Neutrophil (primary cell): ENCODE data around the gene SZT2.
"Not testable (repeated sequence)": the region's sequence is repeated elsewhere in the genome, so short reads cannot be mapped to it uniquely, and the experiment has no call there.

Source experiments
- H3K27ac ChIP-seq: fragments of 200-600 bp; sonication (generic); 2 replicates; pipeline ENCODE4 v1.5.1; 2016; ENCODE audit warnings: mild to moderate bottlenecking, moderate library complexity
- H3K27me3 ChIP-seq: fragments of 200-600 bp; sonication (generic); 2 replicates; pipeline ENCODE4 v1.6.0; 2016; ENCODE audit warnings: mild to moderate bottlenecking
- H3K36me3 ChIP-seq: fragments of 200-600 bp; sonication (generic); 2 replicates; pipeline ENCODE4 v1.5.1; 2017
- H3K4me1 ChIP-seq, 2 experiments: fragments of 200-600 bp in 1 of 2; sonication (generic) in 1 of 2; 1 replicate in 1 of 2; 2 replicates in 1 of 2; pipeline versions ENCODE4 v1.5.1 to v1.6.1; 2013 to 2016; ENCODE audit warnings: low read depth in 1 of 2, low read length in 1 of 2, mild to moderate bottlenecking in 1 of 2, moderate library complexity in 1 of 2; ENCODE audit not compliant: control insufficient read depth in 1 of 2, insufficient read depth in 1 of 2
- H3K4me3 ChIP-seq, 2 experiments: fragments of 200-600 bp in 1 of 2; sonication (generic) in 1 of 2; 1 replicate in 1 of 2; 2 replicates in 1 of 2; pipeline ENCODE4 v1.5.1; 2013 to 2016; ENCODE audit warnings: low read depth in 1 of 2, low read length in 1 of 2, mild to moderate bottlenecking in 1 of 2, moderate library complexity in 1 of 2
- H3K9me3 ChIP-seq: fragments of 200-600 bp; sonication (generic); 2 replicates; pipeline ENCODE4 v1.5.1; 2016
- TF ChIP-seq, protein P1 (sequence below): fragments of 200-600 bp; sonication (generic); IDR thresholded peaks from 2 replicates; pipeline ENCODE4 v1.5.1; 2016; ENCODE audit warnings: antibody characterized with exemption

The SZT2 gene

GRCh38 chr1:43405219-43405875 lies 15.6 kb downstream of the SZT2 start:
- no peak overlapping the region for H3K4me3 ChIP-seq
- H3K36me3 ChIP-seq: peaks cover 72% of the 10 kb centered on the region
- peaks cover 12 to 13% of the 10 kb centered on the region in 2 experiments for H3K4me1 ChIP-seq
- H3K27ac ChIP-seq: no peak overlapping the region
- no peaks in the 10 kb centered on the region for H3K27me3 ChIP-seq
- H3K9me3 ChIP-seq: no peaks in the 10 kb centered on the region
- TF ChIP-seq, protein P1, sequence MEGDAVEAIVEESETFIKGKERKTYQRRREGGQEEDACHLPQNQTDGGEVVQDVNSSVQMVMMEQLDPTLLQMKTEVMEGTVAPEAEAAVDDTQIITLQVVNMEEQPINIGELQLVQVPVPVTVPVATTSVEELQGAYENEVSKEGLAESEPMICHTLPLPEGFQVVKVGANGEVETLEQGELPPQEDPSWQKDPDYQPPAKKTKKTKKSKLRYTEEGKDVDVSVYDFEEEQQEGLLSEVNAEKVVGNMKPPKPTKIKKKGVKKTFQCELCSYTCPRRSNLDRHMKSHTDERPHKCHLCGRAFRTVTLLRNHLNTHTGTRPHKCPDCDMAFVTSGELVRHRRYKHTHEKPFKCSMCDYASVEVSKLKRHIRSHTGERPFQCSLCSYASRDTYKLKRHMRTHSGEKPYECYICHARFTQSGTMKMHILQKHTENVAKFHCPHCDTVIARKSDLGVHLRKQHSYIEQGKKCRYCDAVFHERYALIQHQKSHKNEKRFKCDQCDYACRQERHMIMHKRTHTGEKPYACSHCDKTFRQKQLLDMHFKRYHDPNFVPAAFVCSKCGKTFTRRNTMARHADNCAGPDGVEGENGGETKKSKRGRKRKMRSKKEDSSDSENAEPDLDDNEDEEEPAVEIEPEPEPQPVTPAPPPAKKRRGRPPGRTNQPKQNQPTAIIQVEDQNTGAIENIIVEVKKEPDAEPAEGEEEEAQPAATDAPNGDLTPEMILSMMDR: no peak

- no peak overlapping the region for H3K4me3 ChIP-seq
- TF ChIP-seq, protein P1: no peak
- no peak overlapping the region for H3K27ac ChIP-seq
- peaks cover 76% of the 10 kb centered on the region for H3K36me3 ChIP-seq
- H3K9me3 ChIP-seq: no peaks in the 10 kb centered on the region
- peaks cover 12 to 13% of the 10 kb centered on the region in 2 experiments for H3K4me1 ChIP-seq
- H3K27me3 ChIP-seq: no peaks in the 10 kb centered on the region
Observed at GRCh38 chr1:43405876-43406234, 16.2 kb downstream of the SZT2 start.

DNA sequence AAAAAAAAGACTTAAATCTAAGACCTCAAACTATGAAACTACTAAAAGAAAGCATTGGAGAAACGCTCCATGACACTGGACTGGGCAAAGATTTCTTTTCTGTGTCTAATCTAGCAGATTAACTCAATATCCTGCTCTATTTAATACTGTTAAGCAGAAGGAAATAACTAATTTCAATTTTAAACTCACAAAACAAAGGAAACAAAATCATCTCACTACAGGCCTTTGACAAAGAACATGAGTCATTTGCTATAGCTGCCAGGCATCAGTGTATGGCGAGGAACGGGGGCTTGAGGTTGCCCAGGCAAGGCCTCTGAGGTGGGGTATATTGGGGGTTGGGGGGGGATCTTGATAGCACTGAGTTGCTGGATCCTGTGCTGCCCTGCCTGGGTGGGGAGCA lies 20.9 kb downstream of the SZT2 start:
- Histone ChIP-seq H3K36me3 (peaks cover 68% of the 10 kb centered on the region), H3K4me1 (no peaks in the 10 kb centered on the region), H3K9me3 (no peaks in the 10 kb centered on the region), H3K27me3 (no peaks in the 10 kb centered on the region), H3K4me3 (no peak overlapping the region), H3K27ac (no peak overlapping the region)
- TF ChIP-seq, protein P1: no peak

- H3K27ac ChIP-seq, H3K9me3 ChIP-seq, H3K4me1 ChIP-seq, H3K27me3 ChIP-seq, H3K4me3 ChIP-seq: not testable (repeated sequence)
- peaks cover 69% of the 10 kb centered on the region for H3K36me3 ChIP-seq
Observed at GRCh38 chr1:43413426-43413825, 23.7 kb downstream of the SZT2 start.

- no peaks in the 10 kb centered on the region for H3K4me1 ChIP-seq
- peaks cover 71% of the 10 kb centered on the region for H3K36me3 ChIP-seq
- TF ChIP-seq, protein P1: peak; percentile 70
- H3K27me3 ChIP-seq: no peaks in the 10 kb centered on the region
- no peak overlapping the region for H3K27ac ChIP-seq
- no peak overlapping the region for H3K4me3 ChIP-seq
- no peaks in the 10 kb centered on the region for H3K9me3 ChIP-seq
Observed at GRCh38 chr1:43414634-43415223, 25.0 kb downstream of the SZT2 start.

DNA sequence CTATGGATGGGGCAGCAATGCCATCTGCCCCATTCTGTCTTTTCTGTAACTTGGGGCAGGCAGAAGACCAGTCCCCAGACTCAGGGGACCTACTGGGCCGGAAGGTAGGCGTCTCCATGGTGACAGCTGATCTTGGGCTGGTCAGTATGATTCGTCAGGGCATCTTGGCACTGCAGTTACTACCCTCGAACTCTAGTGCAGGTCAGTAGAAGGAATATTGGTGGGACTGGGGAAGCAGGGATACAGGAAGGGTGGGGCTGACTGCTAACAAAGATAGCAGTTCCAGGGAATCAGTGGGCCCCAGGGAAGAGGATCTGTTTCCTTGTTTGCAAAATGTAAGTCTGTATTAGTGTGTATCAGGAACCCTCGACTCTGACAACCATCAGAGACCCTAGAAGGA lies 26.2 kb downstream of the SZT2 start:
- H3K27ac ChIP-seq: no peak overlapping the region
- peaks cover 73% of the 10 kb centered on the region for H3K36me3 ChIP-seq

More for the DNA sequence above, 26.2 kb downstream of the SZT2 start:
- H3K9me3 ChIP-seq: no peaks in the 10 kb centered on the region
- H3K27me3 ChIP-seq: no peaks in the 10 kb centered on the region
- no peak overlapping the region for H3K4me3 ChIP-seq
- no peaks in the 10 kb centered on the region for H3K4me1 ChIP-seq
- TF ChIP-seq, protein P1: no peak
